BLaER1 treated with 17β-estradiol and CSF1 and Interleukin-3, amounts not matched to agents 10 nM and 100 nM (cell line): Measurements from ENCODE around the gene LGALS3BP.

Source experiments
- H3K27ac ChIP-seq, 11 experiments: shearing (Covaris generic); formaldehyde crosslinking; 2 replicates each; pipeline ENCODE4 v1.8.1; 2022
- H3K27me3 ChIP-seq, 11 experiments: shearing (Covaris generic); formaldehyde crosslinking; 2 replicates each; pipeline ENCODE4 v1.8.1; 2022
- H3K36me3 ChIP-seq, 11 experiments: shearing (Covaris generic); formaldehyde crosslinking; 2 replicates each; pipeline ENCODE4 v1.8.1; 2022
- H3K4me1 ChIP-seq, 10 experiments: shearing (Covaris generic); formaldehyde crosslinking; 2 replicates each; pipeline ENCODE4 v1.8.1; 2022
- H3K4me2 ChIP-seq, 11 experiments: shearing (Covaris generic); formaldehyde crosslinking; 2 replicates each; pipeline ENCODE4 v1.8.1; 2022
- H3K4me3 ChIP-seq, 10 experiments: shearing (Covaris generic); formaldehyde crosslinking; 2 replicates each; pipeline ENCODE4 v1.8.1; 2022
- H3K9ac ChIP-seq, 11 experiments: shearing (Covaris generic); formaldehyde crosslinking; 2 replicates each; pipeline ENCODE4 v1.8.1; 2022
- H3K9me3 ChIP-seq, 11 experiments: shearing (Covaris generic); formaldehyde crosslinking; replicated peaks in 1 of 11; 2 replicates each; pipeline ENCODE4 v1.8.1; 2022
- H4K20me1 ChIP-seq, 11 experiments: shearing (Covaris generic); formaldehyde crosslinking; 2 replicates each; pipeline ENCODE4 v1.8.1; 2022
- Cebpa-rat ChIP-seq, 11 experiments: shearing (Covaris generic); IDR thresholded peaks; 2 replicates each; pipeline ENCODE4 v1.8.1; 2022

LGALS3BP gene

GRCh38 chr17:79008666-79009387 lies 29.1 kb upstream of the LGALS3BP start:
- Histone ChIP-seq H3K9ac (peak overlapping the region; percentile 95 to 99 (median 97)), H3K36me3 (peaks cover 8 to 29% (median 15%) of the 10 kb centered on the region in 11 experiments; a peak in 17 of 22 replicates), H3K27me3 (no peaks in the 10 kb centered on the region), H3K27ac (peak overlapping the region; percentile 88 to 98 (median 94)), H3K9me3 (peaks cover 5 to 17% (median 13%) of the 10 kb centered on the region in 11 experiments; a peak in 21 of 22 replicates), H3K4me1 (peaks cover 49 to 61% (median 50%) of the 10 kb centered on the region in 10 experiments), H4K20me1 (peaks cover 32 to 44% (median 42%) of the 10 kb centered on the region in 11 experiments; a peak in 21 of 22 replicates), H3K4me3 (peak overlapping the region; percentile 86 to 97 (median 92)), H3K4me2 (peak overlapping the region; percentile 93 to 100 (median 97))
- no peak for TF ChIP-seq Cebpa-rat (IDR thresholded peaks at IDR 0.05)

- Histone ChIP-seq H3K27ac (peak overlapping the region in 8 of 11 experiments; percentile 3 to 98 (median 92); a peak in 5 of 22 replicates), H3K9ac (peak overlapping the region; percentile 95 to 99 (median 97)), H3K4me3 (peak overlapping the region; percentile 86 to 97 (median 92); a peak in 16 of 20 replicates), H3K4me1 (peaks cover 49 to 61% (median 51%) of the 10 kb centered on the region in 10 experiments), H4K20me1 (peaks cover 42 to 53% (median 51%) of the 10 kb centered on the region in 11 experiments; a peak in 21 of 22 replicates), H3K9me3 (peaks cover 0 to 6% (median 2%) of the 10 kb centered on the region in 11 experiments; a peak in 11 of 22 replicates), H3K27me3 (no peaks in the 10 kb centered on the region), H3K36me3 (peaks cover 14 to 39% (median 24%) of the 10 kb centered on the region in 11 experiments), H3K4me2 (peak overlapping the region; percentile 93 to 100 (median 97))
- TF ChIP-seq Cebpa-rat (IDR thresholded peaks at IDR 0.05): no peak
Measured at GRCh38 chr17:79007504-79008381, 28.0 kb upstream of the LGALS3BP start.

- Histone ChIP-seq H3K4me3 (peak overlapping the region in 1 of 10 experiments; percentile 93; a peak in 1 of 20 replicates), H3K9me3 (no peaks in the 10 kb centered on the region), H3K36me3 (peaks cover 19 to 47% (median 30%) of the 10 kb centered on the region in 11 experiments), H3K27ac (0 out of 22 replicates have a peak overlapping the region, but pooled peaks of 1 of the 11 experiments have one; percentile 3), H3K4me2 (peak overlapping the region; percentile 93 to 100 (median 97)), H4K20me1 (peaks cover 50 to 61% (median 59%) of the 10 kb centered on the region in 11 experiments; a peak in 21 of 22 replicates), H3K27me3 (no peaks in the 10 kb centered on the region), H3K9ac (peak overlapping the region; percentile 44 to 99 (median 97); a peak in 12 of 22 replicates), H3K4me1 (peaks cover 49 to 59% (median 52%) of the 10 kb centered on the region in 10 experiments)
- TF ChIP-seq Cebpa-rat (IDR thresholded peaks at IDR 0.05): no peak
Measured at GRCh38 chr17:79006794-79007503, 27.2 kb upstream of the LGALS3BP start.

- peaks cover 21 to 56% (median 37%) of the 10 kb centered on the region in 11 experiments for H3K36me3 ChIP-seq
- TF ChIP-seq Cebpa-rat (IDR thresholded peaks at IDR 0.05): no peak
- peak overlapping the region in 1 of 11 experiments; percentile 21; a peak in 1 of 22 replicates for H3K27ac ChIP-seq
- peaks cover 46 to 59% (median 49%) of the 10 kb centered on the region in 10 experiments for H3K4me1 ChIP-seq
- no peaks in the 10 kb centered on the region for H3K27me3 ChIP-seq
- H3K4me2 ChIP-seq: peak overlapping the region; percentile 52 to 99 (median 96)
- H3K9me3 ChIP-seq: no peaks in the 10 kb centered on the region
- no peak overlapping the region for H3K4me3 ChIP-seq
- peaks cover 59 to 70% (median 68%) of the 10 kb centered on the region in 11 experiments; a peak in 21 of 22 replicates for H4K20me1 ChIP-seq
- H3K9ac ChIP-seq: peak overlapping the region in 9 of 11 experiments; percentile 1 to 58 (median 31); a peak in 6 of 22 replicates
Measured at GRCh38 chr17:79006046-79006445, 26.3 kb upstream of the LGALS3BP start.

GRCh38 chr17:79005063-79005861 lies 25.5 kb upstream of the LGALS3BP start:
- H3K4me2 ChIP-seq: peak overlapping the region; percentile 52 to 99 (median 96)
- peaks cover 42 to 55% (median 46%) of the 10 kb centered on the region in 10 experiments for H3K4me1 ChIP-seq
- peaks cover 67 to 78% (median 76%) of the 10 kb centered on the region in 11 experiments; a peak in 21 of 22 replicates for H4K20me1 ChIP-seq
- peak overlapping the region in 9 of 11 experiments; percentile 1 to 58 (median 31); a peak in 6 of 22 replicates for H3K9ac ChIP-seq
- no peak overlapping the region for H3K4me3 ChIP-seq
- H3K36me3 ChIP-seq: peaks cover 26 to 64% (median 45%) of the 10 kb centered on the region in 11 experiments
- H3K27me3 ChIP-seq: no peaks in the 10 kb centered on the region
- H3K9me3 ChIP-seq: no peaks in the 10 kb centered on the region
- peak overlapping the region in 1 of 11 experiments; percentile 21; a peak in 3 of 22 replicates for H3K27ac ChIP-seq
- no peak for TF ChIP-seq Cebpa-rat (IDR thresholded peaks at IDR 0.05)

- Histone ChIP-seq H4K20me1 (peaks cover 81 to 88% (median 87%) of the 10 kb centered on the region in 11 experiments; a peak in 21 of 22 replicates), H3K27ac (no peak overlapping the region), H3K4me1 (peaks cover 38 to 47% (median 38%) of the 10 kb centered on the region in 10 experiments), H3K4me2 (no peak overlapping the region), H3K9ac (0 out of 22 replicates have a peak overlapping the region, but pooled peaks of 1 of the 11 experiments have one; percentile 9), H3K27me3 (no peaks in the 10 kb centered on the region), H3K9me3 (no peaks in the 10 kb centered on the region), H3K36me3 (peaks cover 37 to 78% (median 59%) of the 10 kb centered on the region in 11 experiments), H3K4me3 (no peak overlapping the region)
- TF ChIP-seq Cebpa-rat (IDR thresholded peaks at IDR 0.05): no peak
Measured at GRCh38 chr17:79003661-79004411, 24.1 kb upstream of the LGALS3BP start.
